SK-N-SH treated with all-trans-retinoic acid at 6 μM for 48 hours (cell line): ENCODE results near the gene ZNF692.

Source experiments
- ATAC-seq: fragments of 200-7000 bp; cut with Tn5 transposase; 3 replicates; pipeline ENCODE4 v1.9.1; 2020; ENCODE audit warnings: mild to moderate bottlenecking, moderate library complexity
- ARNTL ChIP-seq: fragments of 450-650 bp; formaldehyde crosslinking; IDR thresholded peaks from 2 replicates; pipeline ENCODE4 v1.5.0; 2020; ENCODE audit warnings: low read depth, mild to moderate bottlenecking, moderate library complexity, borderline replicate concordance
- BACH2 ChIP-seq: fragments of 250-450 bp; sonication (Bioruptor Pico); IDR thresholded peaks from 2 replicates; pipeline ENCODE4 v1.9.0; 2021; ENCODE audit warnings: mild to moderate bottlenecking, borderline replicate concordance
- CREB5 ChIP-seq: fragments of 250-450 bp; sonication (Bioruptor Pico); IDR thresholded peaks from 2 replicates; pipeline ENCODE4 v1.5.1; 2020; ENCODE audit warnings: low read depth, mild to moderate bottlenecking, moderate library complexity
- CSDC2 ChIP-seq: fragments of 250-450 bp; sonication (Bioruptor Pico); IDR thresholded peaks from 2 replicates; pipeline ENCODE4 v1.5.0; 2020; ENCODE audit warnings: mild to moderate bottlenecking, moderate library complexity
- CSRNP3 ChIP-seq: fragments of 250-450 bp; sonication (Bioruptor Pico); IDR thresholded peaks from 2 replicates; pipeline ENCODE4 v1.5.1; 2021; ENCODE audit warnings: mild to moderate bottlenecking, moderate library complexity
- GLIS3 ChIP-seq: fragments of 250-450 bp; sonication (Bioruptor Pico); IDR thresholded peaks from 2 replicates; pipeline ENCODE4 v1.5.0; 2020; ENCODE audit warnings: mild to moderate bottlenecking, moderate library complexity
- ISL1 ChIP-seq: fragments of 250-450 bp; sonication (Bioruptor Pico); IDR thresholded peaks from 2 replicates; pipeline ENCODE4 v2.1.2; 2022; ENCODE audit warnings: mild to moderate bottlenecking, moderate library complexity
- OSR1 ChIP-seq: fragments of 250-450 bp; sonication (Bioruptor Pico); IDR thresholded peaks from 2 replicates; pipeline ENCODE4 v1.8.0; 2022; ENCODE audit warnings: moderate library complexity, mild to moderate bottlenecking, inconsistent platforms
- PATZ1 ChIP-seq: fragments of 250-450 bp; sonication (Bioruptor Pico); IDR thresholded peaks from 2 replicates; pipeline ENCODE4 v1.8.0; 2020; ENCODE audit warnings: mild to moderate bottlenecking, moderate library complexity, borderline replicate concordance
- POU6F1 ChIP-seq: fragments of 250-450 bp; sonication (Bioruptor Pico); IDR thresholded peaks from 2 replicates; pipeline ENCODE4 v1.8.0; 2021; ENCODE audit warnings: low read depth, mild to moderate bottlenecking, moderate library complexity, borderline replicate concordance
- PPARA ChIP-seq: fragments of 250-450 bp; sonication (Bioruptor Pico); IDR thresholded peaks from 2 replicates; pipeline ENCODE4 v1.5.0; 2020; ENCODE audit warnings: mild to moderate bottlenecking, borderline replicate concordance
- RARB ChIP-seq: fragments of 250-450 bp; sonication (Bioruptor Pico); IDR thresholded peaks from 2 replicates; pipeline ENCODE4 v1.8.0; 2021; ENCODE audit warnings: mild to moderate bottlenecking, moderate library complexity
- SNAI2 ChIP-seq: fragments of 250-450 bp; sonication (Bioruptor Pico); IDR thresholded peaks from 2 replicates; pipeline ENCODE4 v1.5.0; 2020; ENCODE audit warnings: mild to moderate bottlenecking, moderate library complexity
- TCF4 ChIP-seq: fragments of 250-450 bp; sonication (Bioruptor Pico); IDR thresholded peaks from 2 replicates; pipeline ENCODE4 v1.8.0; 2021; ENCODE audit warnings: mild to moderate bottlenecking, moderate library complexity, borderline replicate concordance
- TOX ChIP-seq: fragments of 250-450 bp; sonication (Bioruptor Pico); IDR thresholded peaks from 2 replicates; pipeline ENCODE4 v1.8.0; 2021; ENCODE audit warnings: mild to moderate bottlenecking, moderate library complexity, borderline replicate concordance
- TSHZ2 ChIP-seq: fragments of 250-450 bp; sonication (Bioruptor Pico); IDR thresholded peaks from 2 replicates; pipeline ENCODE4 v1.5.0; 2020; ENCODE audit warnings: mild to moderate bottlenecking, moderate library complexity
- ZC3H10 ChIP-seq: fragments of 250-450 bp; sonication (Bioruptor Pico); IDR thresholded peaks from 2 replicates; pipeline ENCODE4 v1.5.1; 2021; ENCODE audit warnings: mild to moderate bottlenecking, moderate library complexity
- ZFP30 ChIP-seq: fragments of 450-650 bp; formaldehyde crosslinking; IDR thresholded peaks from 2 replicates; pipeline ENCODE4 v1.5.0; 2022; ENCODE audit warnings: mild to moderate bottlenecking, moderate library complexity
- ZNF565 ChIP-seq: fragments of 450-650 bp; formaldehyde crosslinking; conservative IDR thresholded peaks from 2 replicates; pipeline ENCODE4 v1.5.0; 2020; ENCODE audit warnings: low read depth, mild to moderate bottlenecking, moderate library complexity
- ZNF70 ChIP-seq: fragments of 450-650 bp; formaldehyde crosslinking; IDR thresholded peaks from 2 replicates; pipeline ENCODE4 v1.5.0; 2020; ENCODE audit warnings: mild to moderate bottlenecking, moderate library complexity
- ZNF8 ChIP-seq: fragments of 450-650 bp; formaldehyde crosslinking; IDR thresholded peaks from 2 replicates; pipeline ENCODE4 v1.5.0; 2020; ENCODE audit warnings: mild to moderate bottlenecking, moderate library complexity

ZNF692 gene

GRCh38 chr1:248837781-248838356 is 21.0 kb downstream of the ZNF692 start, which contains the start of gene ZNF672:
Gene ZNF672, plus strand, starts transcription at chr1:248838224. Its CDS starts 9,051 bp downstream, at chr1:248847275.
- TF ChIP-seq CSRNP3 (CRISPR knock-in tag) (no peak), ZNF565 (no peak), TCF4 (no peak), PATZ1 (CRISPR knock-in tag) (no peak), ZNF8 (no peak), BACH2 (no peak), POU6F1 (CRISPR knock-in tag) (no peak), ZC3H10 (CRISPR knock-in tag) (no peak), SNAI2 (CRISPR knock-in tag) (no peak), ZNF70 (no peak), PPARA (no peak), OSR1 (CRISPR knock-in tag) (no peak), TOX (CRISPR knock-in tag) (no peak), ISL1 (CRISPR knock-in tag) (no peak), RARB (CRISPR knock-in tag) (no peak), ARNTL (CRISPR knock-in tag) (no peak), ZFP30 (CRISPR knock-in tag) (no peak), CREB5 (CRISPR knock-in tag) (no peak), CSDC2 (CRISPR knock-in tag) (no peak)
- TF ChIP-seq, all 23 proteins: peak for 0
- ATAC-seq = peak; percentile 94

- TF ChIP-seq ZNF565 = no peak
- no peak for TF ChIP-seq SNAI2 (CRISPR knock-in tag)
- TF ChIP-seq CSDC2 (CRISPR knock-in tag) = no peak
- no peak for TF ChIP-seq BACH2
- no peak for TF ChIP-seq ISL1 (CRISPR knock-in tag)
- TF ChIP-seq CREB5 (CRISPR knock-in tag) = no peak
- no peak for TF ChIP-seq ZNF70
- no peak for TF ChIP-seq TSHZ2 (CRISPR knock-in tag)
- no peak for TF ChIP-seq OSR1 (CRISPR knock-in tag)
- no peak for TF ChIP-seq RARB (CRISPR knock-in tag)
- TF ChIP-seq ZFP30 (CRISPR knock-in tag) = no peak
- TF ChIP-seq ZNF8 = no peak
- no peak for TF ChIP-seq ARNTL (CRISPR knock-in tag)
- TF ChIP-seq TCF4 = no peak
- no peak for TF ChIP-seq GLIS3 (CRISPR knock-in tag)
- ATAC-seq = no peak
These were observed 21.7 kb downstream of the ZNF692 start for GRCh38 chr1:248837045-248837780.
